ENCODE results near the gene CDC14C.

The CDC14C gene

DNA sequence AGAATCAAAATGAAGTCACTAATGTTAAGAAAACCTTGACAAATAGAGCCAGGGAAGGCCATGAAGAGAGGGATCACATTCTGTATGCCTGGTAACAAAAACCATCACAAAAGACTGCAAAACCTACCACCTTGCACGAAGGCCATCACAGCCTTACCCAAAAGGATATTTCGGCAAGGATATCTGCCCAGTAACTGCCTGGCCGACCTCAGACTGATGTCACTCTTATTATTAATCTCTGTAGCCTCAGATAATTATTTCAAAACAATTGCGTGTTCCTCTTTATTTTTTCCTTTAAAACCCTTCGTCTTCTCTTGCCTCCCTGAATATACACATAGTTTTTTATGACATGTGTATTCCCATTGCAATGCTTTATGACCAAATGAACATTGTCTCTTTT lies 52.5 kb downstream of the CDC14C start:
- DNase-seq, result no peak
